CD1c-positive myeloid dendritic cell (primary cell): ENCODE measurements around the gene PNCK.
"Not testable (repeated sequence)": the region's sequence is repeated elsewhere in the genome, so short reads cannot be mapped to it uniquely, and the experiment has no call there.

Experiments
- DNase-seq: peaks from one replicate; pipeline ENCODE4 v3.0.0-alpha.2; 2016; ENCODE audit errors: extremely low spot score

Gene PNCK

DNA sequence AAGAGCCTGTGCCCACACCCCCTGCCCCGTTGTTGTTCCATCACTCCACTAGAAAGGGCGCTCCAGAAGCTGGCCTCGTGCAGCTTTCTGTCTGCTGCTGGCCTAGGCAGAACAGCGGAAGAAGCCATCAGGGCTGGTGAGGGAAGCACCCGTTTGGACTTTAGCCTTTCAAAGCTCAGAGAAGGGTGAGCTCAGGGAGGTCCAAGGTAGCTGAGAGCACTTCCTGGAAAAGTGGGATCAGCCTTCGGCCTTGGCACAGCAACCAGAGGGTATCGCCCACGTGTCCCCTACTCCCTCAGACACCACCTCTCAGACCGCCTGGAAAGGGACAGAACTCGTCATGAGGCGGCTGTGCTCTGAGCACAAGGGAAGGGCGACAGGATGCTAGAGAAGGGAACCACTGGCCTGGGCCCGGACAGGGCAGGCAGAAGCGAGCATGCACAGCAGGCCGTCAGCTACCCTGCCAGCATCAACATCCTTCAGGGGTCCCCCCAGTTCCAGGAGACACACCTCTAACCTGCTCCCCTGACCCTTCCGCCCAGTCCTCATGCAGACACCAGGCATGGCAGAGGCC, 25.7 kb upstream of the PNCK start:
- not testable (repeated sequence) for DNase-seq

- no peak for DNase-seq
Observed at GRCh38 chrX:153697924-153698865, 24.6 kb upstream of the PNCK start.

- DNase-seq = not testable (repeated sequence)
Observed at GRCh38 chrX:153696986-153697722, 23.5 kb upstream of the PNCK start.

GRCh38 chrX:153696538-153696937, 22.9 kb upstream of the PNCK start:
- not testable (repeated sequence) for DNase-seq

GRCh38 chrX:153696100-153696499, 22.5 kb upstream of the PNCK start:
- no peak for DNase-seq

DNA sequence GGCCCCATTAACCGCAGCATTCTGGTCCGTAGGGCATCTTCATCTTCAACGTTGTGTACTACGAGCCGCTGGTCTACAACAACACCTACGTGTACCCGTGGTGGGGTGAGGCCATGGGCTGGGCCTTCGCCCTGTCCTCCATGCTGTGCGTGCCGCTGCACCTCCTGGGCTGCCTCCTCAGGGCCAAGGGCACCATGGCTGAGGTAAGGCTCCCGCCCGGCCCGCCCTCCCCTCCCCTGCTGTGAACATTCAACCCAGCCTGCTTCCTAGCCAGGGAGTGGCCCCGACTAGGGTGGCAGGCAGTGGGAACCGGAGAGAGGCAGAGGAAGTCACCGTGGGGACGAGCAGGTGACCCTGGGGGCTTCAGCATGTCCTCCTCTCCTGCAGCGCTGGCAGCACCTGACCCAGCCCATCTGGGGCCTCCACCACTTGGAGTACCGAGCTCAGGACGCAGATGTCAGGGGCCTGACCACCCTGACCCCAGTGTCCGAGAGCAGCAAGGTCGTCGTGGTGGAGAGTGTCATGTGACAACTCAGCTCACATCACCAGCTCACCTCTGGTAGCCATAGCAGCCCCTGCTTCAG, 21.2 kb upstream of the PNCK start:
- no peak for DNase-seq

DNA sequence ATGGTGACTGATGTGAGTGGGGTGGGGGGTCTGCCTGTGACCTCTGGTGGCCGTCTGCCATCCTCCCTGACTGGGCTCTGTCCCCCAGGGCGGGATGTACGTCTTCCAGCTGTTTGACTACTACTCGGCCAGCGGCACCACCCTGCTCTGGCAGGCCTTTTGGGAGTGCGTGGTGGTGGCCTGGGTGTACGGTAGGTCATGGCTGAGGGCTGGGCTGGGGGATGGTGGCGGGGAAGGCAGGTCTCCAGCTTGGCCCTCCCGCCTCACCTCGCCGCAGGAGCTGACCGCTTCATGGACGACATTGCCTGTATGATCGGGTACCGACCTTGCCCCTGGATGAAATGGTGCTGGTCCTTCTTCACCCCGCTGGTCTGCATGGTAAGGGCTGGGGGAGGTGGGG, 20.6 kb upstream of the PNCK start:
- DNase-seq = not testable (repeated sequence)

DNA sequence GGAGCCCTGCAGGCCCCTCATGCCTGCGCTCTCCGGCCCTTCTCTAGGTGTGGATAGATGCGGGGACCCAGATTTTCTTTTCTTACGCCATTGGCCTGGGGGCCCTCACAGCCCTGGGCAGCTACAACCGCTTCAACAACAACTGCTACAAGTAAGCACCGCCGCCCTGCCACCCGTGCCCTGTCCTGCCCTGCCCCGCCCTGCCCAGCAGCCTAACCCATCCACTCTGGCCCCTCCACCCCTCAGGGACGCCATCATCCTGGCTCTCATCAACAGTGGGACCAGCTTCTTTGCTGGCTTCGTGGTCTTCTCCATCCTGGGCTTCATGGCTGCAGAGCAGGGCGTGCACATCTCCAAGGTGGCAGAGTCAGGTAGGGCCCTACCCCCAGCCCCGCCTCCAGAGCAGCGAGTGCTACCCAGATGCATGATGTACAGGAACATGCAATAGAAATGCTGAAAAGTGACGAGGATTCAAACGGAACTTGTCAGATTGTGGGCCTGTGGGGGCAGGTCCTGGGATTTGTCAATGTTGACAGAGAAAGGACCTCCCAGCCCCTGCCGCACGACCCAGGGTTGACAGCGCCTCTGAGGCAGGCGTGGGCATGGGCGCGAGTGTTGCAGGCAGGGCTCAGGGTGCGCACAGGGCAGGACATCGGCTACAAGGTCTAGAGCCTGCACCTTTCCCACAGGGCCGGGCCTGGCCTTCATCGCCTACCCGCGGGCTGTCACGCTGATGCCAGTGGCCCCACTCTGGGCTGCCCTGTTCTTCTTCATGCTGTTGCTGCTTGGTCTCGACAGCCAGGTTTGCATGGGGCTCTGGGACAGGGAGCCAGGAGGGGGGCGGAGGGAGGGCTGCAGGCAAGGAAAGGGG, 19.8 kb upstream of the PNCK start:
- no peak for DNase-seq

DNA sequence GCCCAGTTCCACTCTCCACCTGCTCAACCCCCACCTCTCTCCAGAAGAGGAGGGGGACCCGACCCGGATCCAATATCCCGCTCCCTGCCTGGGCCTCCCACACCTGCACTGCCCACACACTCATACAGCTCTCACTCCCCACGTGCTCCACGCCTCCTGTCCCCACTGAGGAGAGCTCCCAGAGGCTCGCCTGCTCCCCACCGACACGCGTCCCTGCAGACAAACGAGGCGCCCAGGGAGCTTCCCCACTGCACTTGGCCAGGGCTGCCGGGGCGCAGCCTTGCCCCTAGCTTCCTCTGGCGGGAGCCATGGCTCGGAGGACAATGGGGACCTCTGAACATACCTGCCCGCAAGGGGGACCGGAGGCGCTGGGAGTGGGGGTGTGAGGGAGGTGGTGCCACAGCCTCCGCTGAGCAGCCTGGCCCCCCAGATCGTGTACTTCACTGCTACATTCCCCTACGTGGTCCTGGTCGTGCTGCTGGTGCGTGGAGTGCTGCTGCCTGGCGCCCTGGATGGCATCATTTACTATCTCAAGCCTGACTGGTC, 19.1 kb upstream of the PNCK start:
- no peak for DNase-seq

DNA sequence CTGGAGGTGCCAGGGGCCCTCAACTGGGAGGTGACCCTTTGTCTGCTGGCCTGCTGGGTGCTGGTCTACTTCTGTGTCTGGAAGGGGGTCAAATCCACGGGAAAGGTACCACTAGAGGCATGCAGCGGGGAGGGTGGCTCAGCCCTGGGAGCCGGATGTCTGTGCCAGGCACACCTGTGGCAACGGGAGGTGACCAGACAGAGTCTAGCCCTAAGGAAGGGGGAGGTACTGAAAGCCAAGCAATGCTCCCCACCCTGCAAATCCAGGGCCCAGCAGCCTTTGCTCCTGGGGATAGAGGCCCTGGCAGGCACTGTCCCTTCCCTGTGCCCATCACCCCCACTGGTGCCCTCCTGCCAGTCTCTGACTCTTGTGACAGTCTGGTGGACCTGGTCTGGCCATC, 18.4 kb upstream of the PNCK start:
- no peak for DNase-seq

- DNase-seq = not testable (repeated sequence)
Observed at GRCh38 chrX:153691032-153691827, 17.6 kb upstream of the PNCK start.

- no peak for DNase-seq
Observed at GRCh38 chrX:153690466-153690865, 16.9 kb upstream of the PNCK start.

DNA sequence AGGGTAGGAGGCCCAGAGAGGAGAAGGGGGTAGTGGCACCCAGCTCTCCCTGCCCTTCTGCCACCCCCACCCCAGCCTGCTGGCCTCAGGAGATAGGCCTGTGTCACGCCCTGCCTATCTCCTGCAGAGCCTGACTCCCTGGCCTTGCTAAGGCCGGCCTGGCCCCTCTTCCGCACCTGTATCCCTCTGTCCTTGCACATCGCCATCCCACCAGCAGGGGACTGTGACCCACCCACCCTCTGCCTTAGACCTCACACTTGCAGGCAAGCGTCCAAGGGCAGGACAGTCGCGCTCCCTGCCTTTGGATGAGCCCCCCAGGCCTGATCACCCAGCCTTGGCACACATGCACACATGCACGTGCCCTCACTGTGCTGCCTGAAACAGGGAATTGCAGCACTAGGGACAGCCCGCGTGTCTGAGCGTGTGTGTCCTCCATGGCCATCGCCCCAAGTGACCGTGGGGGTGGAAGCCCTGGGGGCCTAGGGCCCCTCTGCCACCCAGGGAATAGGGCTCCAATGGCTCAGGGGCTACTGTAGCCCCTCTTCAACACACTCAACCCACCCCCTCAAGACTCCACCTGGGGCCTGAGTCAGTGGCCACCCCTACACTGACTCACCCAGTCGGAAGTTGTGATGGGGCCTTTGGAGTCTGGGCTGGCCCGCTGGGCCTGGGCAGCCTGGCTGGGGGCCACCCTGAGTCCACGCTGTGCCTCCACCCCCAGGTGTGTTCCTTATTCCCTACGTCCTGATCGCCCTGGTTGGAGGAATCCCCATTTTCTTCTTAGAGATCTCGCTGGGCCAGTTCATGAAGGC, 16.2 kb upstream of the PNCK start:
- no peak for DNase-seq

GRCh38 chrX:153688911-153689590, 15.4 kb upstream of the PNCK start:
- DNase-seq = no peak

DNA sequence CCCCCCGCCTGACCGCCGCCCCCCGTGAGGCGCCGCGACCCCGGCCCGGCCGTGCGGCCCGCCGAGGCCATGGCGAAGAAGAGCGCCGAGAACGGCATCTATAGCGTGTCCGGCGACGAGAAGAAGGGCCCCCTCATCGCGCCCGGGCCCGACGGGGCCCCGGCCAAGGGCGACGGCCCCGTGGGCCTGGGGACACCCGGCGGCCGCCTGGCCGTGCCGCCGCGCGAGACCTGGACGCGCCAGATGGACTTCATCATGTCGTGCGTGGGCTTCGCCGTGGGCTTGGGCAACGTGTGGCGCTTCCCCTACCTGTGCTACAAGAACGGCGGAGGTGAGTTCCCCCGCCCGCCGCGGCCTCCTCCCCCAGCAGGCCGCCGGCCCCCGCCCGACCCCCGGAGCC, 14.9 kb upstream of the PNCK start:
- DNase-seq = no peak

GRCh38 chrX:153688071-153688470, 14.5 kb upstream of the PNCK start:
- DNase-seq = no peak

GRCh38 chrX:153687121-153688039, 13.8 kb upstream of the PNCK start, which contains the start of gene SLC6A8:
TSS of gene SLC6A8 (plus strand) at chrX:153687926. CDS start at chrX:153688575, 649 bp downstream.
- DNase-seq = peak; percentile 43
